Subcutaneous adipose tissue (tissue), 4 donors: ENCODE results near the gene MKLN1. TPM values are rescaled to one million over a fixed set of nuclear protein-coding genes. Genes with fewer than 3 reads are reported as not detected.

Experiments used
- total RNA-seq, 4 donors: library from RNA; depleted of rRNA; stranded (reverse); fragments of >200 nt; gene quantifications; one replicate each; pipeline ENCODE4 v1.1.0, GENCODE V29; 2016
- TF ChIP-seq, protein P1 (sequence below): fragments of 450-650 bp; IDR thresholded peaks from one replicate; pipeline ENCODE4 v1.5.1; 2016; ENCODE audit warnings: low read depth, mild to moderate bottlenecking, control low read depth, antibody characterized with exemption, moderate library complexity

Gene MKLN1
- total RNA-seq, 4 donors from 2014 or later: 67.0 to 144 (median 89.2) TPM

DNA sequence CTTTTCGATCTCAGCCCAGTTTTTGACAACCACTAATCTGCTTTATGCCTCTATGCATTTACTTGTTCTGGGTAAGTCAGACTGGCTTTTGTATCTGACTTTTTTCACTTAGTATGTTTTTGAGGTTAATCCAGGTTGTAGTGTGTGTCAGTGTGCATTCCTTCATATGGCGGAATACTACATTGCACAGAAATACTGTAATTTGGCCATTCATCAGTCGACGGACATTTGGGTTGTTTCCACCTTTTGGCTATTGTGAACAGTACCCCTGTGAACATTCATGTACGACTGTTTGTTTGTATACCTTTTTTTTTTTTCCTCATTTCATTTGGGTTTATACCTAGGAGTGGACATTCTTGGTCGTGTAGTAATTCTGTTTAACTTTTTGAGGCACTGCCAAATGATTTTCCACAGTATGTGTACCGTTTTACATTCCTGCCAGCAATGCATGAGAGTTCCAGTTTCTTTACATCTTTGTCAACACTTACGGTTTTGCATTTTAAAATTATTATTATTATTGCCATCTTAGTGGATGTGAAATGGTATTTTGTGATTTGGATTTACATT is 57.4 kb downstream of the MKLN1 start:
- TF ChIP-seq, protein P1, sequence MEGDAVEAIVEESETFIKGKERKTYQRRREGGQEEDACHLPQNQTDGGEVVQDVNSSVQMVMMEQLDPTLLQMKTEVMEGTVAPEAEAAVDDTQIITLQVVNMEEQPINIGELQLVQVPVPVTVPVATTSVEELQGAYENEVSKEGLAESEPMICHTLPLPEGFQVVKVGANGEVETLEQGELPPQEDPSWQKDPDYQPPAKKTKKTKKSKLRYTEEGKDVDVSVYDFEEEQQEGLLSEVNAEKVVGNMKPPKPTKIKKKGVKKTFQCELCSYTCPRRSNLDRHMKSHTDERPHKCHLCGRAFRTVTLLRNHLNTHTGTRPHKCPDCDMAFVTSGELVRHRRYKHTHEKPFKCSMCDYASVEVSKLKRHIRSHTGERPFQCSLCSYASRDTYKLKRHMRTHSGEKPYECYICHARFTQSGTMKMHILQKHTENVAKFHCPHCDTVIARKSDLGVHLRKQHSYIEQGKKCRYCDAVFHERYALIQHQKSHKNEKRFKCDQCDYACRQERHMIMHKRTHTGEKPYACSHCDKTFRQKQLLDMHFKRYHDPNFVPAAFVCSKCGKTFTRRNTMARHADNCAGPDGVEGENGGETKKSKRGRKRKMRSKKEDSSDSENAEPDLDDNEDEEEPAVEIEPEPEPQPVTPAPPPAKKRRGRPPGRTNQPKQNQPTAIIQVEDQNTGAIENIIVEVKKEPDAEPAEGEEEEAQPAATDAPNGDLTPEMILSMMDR: no peak

DNA sequence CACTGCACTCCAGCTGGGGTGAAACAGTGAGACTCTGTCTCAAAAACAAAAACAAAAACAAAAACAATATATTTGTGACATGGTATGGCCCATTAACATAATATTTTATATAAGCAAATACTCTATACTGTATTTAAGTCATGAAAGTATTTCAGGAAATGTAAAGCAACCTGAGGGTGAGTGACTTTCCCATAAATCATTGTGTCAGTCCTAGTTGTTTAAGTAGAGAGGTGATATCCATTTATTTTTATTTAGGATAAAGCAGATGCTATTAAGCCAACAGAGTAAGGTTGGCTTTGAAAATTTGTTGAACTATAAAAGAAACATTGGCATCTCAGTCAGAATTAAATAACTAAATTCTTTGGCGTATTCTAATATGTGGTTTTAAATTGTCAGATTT is 60.5 kb downstream of the MKLN1 start:
- TF ChIP-seq, protein P1: no peak

DNA sequence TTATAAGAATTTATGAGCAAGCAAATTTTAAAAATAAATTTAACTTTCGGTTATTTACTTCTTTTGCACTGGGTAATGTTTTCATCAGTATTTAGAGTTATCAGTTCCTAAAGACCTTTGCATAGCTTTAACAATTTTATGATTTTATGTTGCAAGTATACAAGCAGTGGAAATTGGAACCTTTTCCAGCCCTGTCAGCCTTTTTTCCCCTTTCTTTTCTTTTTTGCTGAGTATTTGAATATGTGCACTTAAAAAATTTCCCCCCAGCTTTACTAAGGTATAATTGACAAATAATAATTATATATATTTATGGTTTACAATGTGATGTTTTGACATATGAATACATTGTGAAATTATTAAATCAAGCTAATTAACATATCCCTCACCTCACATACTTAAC is 62.6 kb downstream of the MKLN1 start:
- TF ChIP-seq, protein P1: no peak

DNA sequence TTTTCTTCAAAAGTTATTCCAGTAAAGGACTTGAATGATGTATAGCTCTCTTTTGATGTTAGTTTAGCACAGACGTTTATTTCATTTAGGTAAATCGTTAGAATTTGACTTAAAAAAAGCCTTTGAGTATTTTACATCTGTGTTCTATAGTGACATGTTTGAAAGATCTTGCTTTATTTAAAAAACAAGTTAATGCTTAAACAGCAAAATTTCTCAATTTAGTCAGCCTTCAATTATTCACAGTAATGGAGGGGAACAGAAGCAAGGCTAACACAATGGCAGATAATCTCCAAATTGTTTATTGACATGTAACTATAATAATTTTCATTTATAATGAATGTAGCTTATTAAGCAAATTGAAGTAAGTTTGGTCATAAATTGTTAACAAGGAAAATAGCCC is 63.5 kb downstream of the MKLN1 start:
- TF ChIP-seq, protein P1: no peak

DNA sequence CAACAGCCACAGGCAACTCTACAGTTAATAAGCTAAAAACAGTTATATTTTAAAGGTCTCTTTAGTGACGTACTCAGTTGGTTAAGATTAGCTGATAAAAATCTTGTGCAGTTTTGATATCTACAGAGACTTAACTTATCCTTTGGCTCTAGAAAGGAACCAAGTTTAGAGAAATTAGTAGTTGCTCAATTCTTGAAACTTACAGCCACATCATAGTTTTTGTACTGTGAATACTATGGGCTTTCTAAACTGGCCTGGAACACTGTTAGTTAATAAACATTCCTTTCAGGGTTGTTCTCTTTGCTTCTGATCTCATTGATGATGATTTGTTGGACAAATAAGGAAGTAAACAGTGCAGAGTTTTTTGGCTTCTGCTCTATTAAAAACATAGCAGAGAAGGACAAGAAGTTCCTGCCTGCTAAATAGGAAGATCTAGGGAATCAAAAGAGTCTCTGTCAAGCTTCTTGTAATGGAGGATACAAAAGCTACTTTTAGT is 73.1 kb downstream of the MKLN1 start:
- TF ChIP-seq, protein P1: no peak

DNA sequence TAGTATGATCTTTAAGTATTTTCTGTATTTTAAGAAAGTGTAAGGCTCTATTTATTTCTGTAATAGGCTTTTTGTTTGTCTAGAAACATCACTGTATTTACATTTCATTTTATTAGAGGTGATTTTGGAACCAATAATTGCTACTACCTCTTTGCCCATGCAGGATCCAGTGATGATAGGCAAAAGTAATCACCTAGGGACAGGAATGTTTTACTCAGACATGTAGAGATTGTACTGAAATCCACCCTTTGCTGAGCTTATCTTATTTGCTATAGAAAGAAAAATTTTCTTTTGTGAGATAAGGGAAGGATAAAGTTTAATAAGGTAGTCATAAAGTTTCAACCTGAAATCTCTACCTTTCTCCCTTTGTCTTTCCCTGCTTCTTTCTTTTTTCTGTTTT is 73.5 kb downstream of the MKLN1 start:
- TF ChIP-seq, protein P1: no peak

DNA sequence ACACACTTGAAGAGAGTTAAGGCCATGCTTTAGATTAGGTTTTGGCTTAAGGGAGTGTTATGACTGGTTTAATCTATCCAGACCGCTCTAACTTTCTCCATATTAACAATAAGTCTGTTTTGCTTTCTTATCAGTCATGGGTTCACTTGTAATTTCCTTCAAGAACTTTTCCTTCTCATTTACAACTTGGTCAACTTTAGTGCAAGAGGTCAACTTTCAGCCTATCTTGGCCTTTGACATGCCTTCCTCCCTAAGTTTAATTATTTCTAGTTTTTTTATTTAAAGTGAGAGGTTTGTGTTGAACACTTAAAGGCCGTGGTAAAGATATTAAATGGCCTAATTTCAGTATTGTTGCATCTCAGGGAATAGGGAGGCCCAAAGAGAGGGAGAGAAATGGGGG is 75.6 kb downstream of the MKLN1 start:
- TF ChIP-seq, protein P1: no peak
